GM19395 (cell line): ENCODE results near the gene SLC12A8.
A peak's percentile ranks its signal among the peaks of the same experiment; 100 is the strongest.

Experiments used
- ATAC-seq: cut with Tn5 transposase; IDR thresholded peaks from one replicate; pipeline ENCODE4 v1.9.1; 2021; ENCODE audit warnings: mild to moderate bottlenecking, moderate library complexity; ENCODE audit not compliant: unreplicated experiment

The SLC12A8 gene

DNA sequence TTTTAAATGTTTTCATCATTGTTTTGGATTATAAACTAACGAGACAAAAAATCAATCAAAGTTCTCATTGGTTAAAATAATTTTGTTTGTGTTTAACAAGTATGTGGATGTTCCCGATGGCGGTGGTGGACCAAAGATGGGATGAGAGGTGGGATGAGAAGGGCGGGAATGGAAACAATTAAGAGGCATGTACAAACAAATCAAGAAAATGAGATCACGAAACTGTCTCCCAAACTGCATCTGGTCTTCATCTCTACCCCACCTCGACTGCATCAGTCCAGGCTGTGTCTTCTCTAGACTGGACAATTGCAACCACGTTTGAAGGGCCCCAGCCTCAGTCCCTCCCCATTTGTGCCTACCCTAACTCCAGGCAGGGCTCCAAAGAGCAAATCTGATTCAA lies 56.1 kb downstream of the SLC12A8 start:
- no peak for ATAC-seq

DNA sequence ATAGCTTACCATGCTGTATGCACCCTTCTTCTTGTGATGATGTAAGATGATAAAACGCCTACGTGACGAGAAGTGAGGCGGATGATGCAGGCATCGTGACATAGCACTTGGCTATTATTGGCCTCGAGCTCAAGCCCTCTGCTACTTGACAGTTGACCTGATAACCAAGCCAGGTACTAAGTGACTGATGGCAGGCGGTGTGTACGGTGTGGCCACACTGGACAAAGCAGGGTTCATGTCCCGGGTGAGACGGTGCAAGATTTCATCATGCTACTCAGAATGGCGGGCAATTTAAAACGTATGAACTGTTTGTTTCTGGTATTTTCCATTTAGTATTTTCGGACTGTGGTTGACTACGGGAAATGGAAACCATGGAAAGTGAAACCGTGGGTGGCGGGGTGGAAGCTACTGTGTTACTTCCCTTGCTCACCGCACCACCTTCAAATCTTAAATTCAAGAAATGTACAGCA lies 57.7 kb downstream of the SLC12A8 start:
- no peak for ATAC-seq

- ATAC-seq: no peak
Observed at GRCh38 chr3:125154110-125154509, 58.4 kb downstream of the SLC12A8 start.

GRCh38 chr3:125152951-125153350 lies 59.6 kb downstream of the SLC12A8 start:
- no peak for ATAC-seq

DNA sequence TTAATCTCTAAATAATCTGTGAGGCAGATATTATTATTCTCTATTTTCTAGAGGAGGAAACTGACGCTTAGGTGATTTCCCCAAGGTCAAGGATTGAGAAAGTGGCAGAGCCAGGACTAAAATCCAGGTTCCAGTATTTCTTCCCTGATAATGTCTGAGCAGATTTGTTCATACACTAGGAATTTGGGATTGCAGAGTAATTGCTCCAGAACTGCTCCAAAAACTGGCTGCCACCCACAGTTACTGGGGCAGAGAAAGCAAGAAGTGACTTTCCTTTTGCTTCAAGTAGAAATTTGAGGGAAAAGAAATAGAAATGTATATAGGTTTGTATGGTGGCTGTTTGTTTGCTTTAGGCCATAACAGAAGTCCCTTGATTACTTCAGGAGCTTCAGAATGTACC lies 60.6 kb downstream of the SLC12A8 start:
- ATAC-seq: no peak

DNA sequence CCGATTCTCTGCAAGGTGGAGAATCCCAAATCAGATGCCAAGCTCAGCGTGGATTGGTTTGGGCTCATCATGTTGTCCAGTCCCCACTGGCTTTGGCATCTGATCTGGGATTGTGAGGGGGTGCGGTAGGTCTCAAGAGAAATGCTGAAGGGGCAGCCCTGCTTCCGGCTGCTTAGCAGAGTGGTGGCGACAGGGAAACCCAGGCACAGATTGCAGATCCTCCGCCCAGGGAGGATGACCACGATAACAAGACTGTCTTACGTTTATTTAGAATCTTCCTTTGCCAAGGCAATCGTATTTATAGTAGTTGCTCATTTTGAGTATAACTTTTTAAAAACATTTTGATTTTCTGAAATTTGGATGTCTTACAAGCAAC lies 61.1 kb downstream of the SLC12A8 start:
- ATAC-seq: no peak

- ATAC-seq: no peak
Observed at GRCh38 chr3:125150525-125151441, 61.8 kb downstream of the SLC12A8 start.

DNA sequence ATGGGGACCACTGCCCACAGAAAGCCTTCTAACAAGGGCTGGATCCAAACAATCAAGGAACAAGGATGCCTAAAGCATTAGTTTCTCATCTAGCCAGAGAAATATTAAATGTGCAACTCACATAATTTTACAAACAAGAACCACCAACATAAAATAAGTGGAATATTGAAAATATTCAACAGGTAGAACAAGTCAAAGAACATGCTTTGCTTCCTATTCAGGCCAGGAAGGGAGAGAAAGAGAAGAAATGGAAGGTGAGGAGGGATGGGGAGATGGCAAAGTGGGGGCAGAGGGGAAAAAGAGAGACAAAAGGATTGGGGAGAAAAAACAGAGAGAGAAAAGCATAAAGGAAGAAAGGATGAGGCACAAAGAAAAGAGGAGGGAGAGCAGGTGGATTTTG lies 63.1 kb downstream of the SLC12A8 start:
- ATAC-seq: no peak

- ATAC-seq: no peak
Observed at GRCh38 chr3:125148836-125149235, 63.7 kb downstream of the SLC12A8 start.

- no peak for ATAC-seq
Observed at GRCh38 chr3:125148016-125148812, 64.3 kb downstream of the SLC12A8 start.

- ATAC-seq: no peak
Observed at GRCh38 chr3:125147491-125147820, 65.1 kb downstream of the SLC12A8 start.

GRCh38 chr3:125146626-125147490 lies 65.7 kb downstream of the SLC12A8 start:
- no peak for ATAC-seq

DNA sequence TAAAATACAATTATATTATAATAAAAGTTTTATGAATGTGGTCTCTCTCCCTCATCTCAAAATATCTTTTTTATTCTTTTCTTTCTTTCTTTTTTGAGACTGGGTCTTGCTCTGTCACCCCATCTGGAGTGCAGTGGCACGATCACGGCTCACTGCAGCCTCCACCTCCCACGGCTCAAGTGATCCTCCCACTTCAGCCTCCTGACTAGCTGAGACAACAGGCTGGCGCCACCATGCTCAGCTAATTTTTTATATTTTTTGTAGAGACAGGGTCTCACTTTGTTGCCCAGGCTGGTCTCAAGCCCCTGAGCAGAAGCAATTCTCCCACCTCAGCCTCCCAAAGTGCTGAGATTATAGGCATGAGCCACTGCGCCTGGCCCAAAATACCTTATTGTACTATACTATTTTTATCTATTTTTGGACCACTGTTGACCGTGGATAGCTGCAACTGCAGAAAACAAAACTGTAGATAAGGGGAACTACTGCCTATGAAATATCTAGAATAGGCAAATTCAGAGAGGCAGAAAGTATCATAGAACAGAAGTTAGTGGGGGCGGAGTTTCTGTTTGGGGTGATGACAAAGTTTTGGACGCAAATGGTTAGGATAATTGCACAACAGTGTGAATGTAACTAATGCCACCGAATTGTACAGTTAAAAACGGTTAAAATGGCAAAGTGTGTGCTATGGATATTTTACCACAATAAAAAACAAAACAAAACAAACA lies 66.6 kb downstream of the SLC12A8 start:
- ATAC-seq: no peak

GRCh38 chr3:125144653-125145314 lies 67.8 kb downstream of the SLC12A8 start:
- no peak for ATAC-seq

- ATAC-seq: no peak
Observed at GRCh38 chr3:125143982-125144652, 68.4 kb downstream of the SLC12A8 start.

DNA sequence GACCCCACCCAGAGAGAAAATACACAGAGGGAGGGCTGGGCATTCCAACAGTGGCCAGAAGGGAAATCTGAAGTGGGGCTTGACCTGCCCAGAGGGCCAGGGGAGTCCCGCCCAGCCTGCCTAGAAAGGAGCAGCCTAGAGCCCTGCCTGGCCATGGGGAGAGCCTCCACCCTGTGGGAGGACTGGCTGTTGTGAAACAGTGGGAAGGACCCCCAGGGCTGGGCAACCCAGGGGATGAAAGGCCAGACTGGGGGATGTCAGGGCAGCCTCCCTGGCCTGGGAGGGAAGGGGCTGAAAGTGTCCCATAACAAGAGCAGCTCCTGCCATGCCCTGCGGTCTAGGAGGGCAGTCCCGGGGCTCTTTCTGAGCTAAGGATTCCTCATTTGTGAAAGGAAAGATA lies 69.0 kb downstream of the SLC12A8 start:
- no peak for ATAC-seq

GRCh38 chr3:125142940-125143339 lies 69.6 kb downstream of the SLC12A8 start:
- ATAC-seq: no peak

DNA sequence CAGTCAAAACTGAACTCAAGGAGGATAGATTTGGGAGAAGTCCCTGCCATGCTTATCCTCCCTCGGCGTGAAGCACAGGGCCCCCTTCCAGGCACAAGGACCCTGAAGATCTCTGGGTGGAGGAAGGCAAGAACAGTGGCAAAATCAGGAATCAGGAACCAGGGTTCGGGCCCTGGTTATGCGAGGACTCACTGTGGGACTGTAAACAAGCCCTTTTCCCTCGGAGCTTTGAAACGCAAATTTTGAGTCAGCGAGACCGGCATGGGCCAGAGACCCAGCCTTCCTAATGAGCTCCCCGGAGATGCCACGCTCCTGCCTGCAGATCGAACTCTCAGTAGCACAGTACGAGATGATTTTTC lies 70.1 kb downstream of the SLC12A8 start:
- ATAC-seq: no peak

DNA sequence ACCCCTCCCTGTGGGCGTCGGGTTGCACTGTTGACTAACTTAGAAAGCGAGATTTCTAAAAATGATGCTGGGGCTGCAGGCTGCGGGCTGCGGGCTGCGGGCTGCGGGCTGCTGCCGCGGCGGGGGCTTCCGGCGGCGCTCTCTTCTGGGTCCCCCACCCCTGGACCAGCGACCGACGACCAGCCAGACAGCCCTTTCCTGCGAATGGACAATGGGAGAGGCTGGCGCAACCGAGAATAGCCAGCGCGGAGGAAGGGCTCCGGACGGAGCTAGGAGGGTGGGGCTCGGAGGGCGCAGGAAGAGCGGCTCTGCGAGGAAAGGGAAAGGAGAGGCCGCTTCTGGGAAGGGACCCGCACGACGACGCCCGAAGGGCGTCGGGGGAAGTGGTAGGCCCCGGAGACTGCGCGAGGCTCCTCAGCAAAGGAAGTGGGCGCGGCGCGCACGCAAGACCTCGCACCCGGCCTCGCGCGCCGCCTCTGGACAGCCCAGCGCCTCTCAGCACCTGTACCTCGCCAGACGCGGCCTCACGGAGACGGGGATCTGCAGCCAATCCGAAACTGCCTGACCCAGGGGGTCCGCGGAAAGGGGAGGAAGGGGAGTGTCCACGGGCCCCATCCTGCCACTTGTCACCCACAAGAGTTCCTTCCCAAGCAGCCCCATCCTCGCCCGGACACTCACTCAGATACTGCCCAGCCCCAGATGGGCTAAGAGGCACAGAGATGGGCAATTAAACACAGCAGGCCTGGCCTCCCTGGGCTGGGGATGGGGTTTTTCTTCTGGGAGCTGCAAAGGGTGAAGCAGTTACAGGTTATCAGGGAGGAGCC lies 70.7 kb downstream of the SLC12A8 start:
- peak; percentile 65 for ATAC-seq
